HG03159 (cell line): Measurements from ENCODE around the gene BMPR2.
"Not testable (repeated sequence)": the region's sequence is repeated elsewhere in the genome, so short reads cannot be mapped to it uniquely, and the experiment has no call there.

Source experiments
- ATAC-seq: cut with Tn5 transposase; IDR thresholded peaks from one replicate; pipeline ENCODE4 v1.9.1; 2021; ENCODE audit warnings: mild to moderate bottlenecking, moderate library complexity; ENCODE audit not compliant: unreplicated experiment

BMPR2 gene

GRCh38 chr2:202514732-202515131 is 138.6 kb downstream of the BMPR2 start:
- no peak for ATAC-seq

GRCh38 chr2:202519453-202519852 is 143.3 kb downstream of the BMPR2 start:
- ATAC-seq, result no peak

DNA sequence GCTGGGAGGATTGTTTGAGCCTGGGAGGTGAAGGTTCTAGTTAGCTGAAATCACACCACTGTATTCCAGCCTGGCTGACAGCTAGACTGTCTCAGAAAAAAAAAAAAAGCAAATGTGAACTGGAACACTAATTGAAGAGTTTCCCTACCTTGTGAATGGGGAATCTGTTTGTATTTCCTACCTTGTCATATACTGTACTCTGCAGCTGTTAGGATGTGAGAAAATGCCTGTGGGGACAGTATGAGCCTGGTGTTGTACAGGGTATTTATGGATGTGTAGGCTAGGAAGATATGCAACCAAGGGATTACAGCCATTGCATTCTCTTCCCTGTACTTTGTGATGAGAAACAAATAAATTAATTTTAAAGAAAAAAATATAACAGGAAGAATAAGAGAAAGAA is 145.3 kb downstream of the BMPR2 start:
- ATAC-seq, result no peak

- no peak for ATAC-seq
Measured at GRCh38 chr2:202529389-202529788, 153.3 kb downstream of the BMPR2 start.

DNA sequence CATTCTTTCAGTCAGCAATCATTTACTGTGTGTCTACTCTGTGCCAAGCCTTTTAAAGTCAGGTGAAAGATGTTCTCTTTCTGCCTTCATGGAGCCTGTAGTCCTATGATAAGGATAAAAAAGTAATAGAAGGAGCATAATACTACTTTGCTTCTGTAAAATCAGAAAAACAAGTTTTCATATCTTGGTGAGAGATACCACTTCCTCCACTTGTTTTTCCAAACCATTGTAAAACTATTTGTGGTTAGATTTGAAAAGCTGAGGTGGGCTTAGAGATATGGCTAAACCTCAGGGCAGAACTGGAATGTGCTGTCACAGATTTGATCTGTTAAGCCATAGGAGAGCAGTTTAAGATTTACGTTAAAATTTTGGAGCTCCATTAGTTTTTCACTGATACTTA is 153.9 kb downstream of the BMPR2 start:
- ATAC-seq, result no peak

DNA sequence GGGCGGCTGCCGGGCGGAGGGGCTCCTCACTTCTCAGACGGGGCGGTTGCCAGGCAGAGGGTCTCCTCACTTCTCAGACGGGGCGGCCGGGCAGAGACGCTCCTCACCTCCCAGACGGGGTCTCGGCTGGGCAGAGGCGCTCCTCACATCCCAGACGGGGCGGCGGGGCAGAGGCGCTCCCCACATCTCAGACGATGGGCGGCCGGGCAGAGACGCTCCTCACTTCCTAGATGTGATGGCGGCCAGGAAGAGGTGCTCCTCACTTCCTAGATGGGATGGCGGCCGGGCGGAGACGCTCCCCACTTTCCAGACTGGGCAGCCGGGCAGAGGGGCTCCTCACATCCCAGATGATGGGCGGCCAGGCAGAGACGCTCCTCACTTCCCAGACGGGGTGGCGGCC is 159.2 kb downstream of the BMPR2 start:
- ATAC-seq, result not testable (repeated sequence)

DNA sequence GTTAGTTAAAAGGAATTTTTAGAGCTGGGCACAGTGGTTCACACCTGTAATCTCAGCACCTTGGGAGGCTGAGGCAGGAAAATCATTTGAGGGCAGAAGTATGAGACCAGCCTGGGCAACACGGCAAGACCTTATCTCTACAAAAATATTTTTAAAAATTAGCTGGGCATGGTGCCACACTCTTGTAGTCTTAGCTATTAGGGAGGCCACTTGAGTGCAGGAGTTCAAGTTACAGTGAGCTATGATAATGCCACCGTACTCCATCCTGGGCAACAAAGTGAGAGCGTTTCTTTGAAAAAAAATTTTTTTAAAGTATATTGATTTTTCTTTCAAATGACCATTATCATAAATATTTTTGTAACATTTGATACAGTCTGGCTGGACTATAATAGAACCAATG is 165.0 kb downstream of the BMPR2 start:
- ATAC-seq, result no peak

DNA sequence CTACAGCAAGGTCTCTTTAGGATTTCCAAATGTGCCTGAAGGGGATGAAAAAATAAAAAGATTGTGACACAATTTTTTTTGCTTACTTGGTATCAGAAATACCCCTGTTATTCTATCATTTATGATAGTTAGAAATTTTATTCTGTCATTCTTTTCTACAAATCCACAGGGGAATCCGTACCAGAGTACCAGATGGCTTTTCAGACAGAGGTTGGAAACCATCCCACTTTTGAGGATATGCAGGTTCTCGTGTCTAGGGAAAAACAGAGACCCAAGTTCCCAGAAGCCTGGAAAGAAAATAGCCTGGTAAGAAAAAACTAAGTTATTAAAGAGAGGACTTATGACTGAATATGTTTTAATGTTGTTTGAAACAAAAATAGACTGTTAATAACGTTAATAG is 166.0 kb downstream of the BMPR2 start:
- ATAC-seq, result no peak

DNA sequence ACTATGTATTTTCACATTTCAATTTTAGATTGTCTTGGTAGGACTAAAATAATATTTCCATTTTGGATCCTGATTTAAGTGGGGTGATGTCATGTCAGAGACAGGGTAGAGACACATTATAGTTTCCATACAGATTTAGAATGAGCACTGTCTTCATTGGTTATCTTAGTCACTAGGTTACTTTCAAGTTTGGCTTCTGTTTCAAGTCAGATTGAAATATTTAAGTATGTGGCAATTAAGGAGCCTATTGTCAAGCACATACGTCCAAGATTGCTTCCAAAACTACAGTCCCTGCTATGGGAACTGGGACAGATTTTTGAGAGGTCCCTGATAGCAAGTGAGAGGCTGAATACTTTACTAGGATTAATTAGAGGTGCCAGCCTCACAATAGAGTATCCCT is 169.4 kb downstream of the BMPR2 start:
- ATAC-seq, result no peak

DNA sequence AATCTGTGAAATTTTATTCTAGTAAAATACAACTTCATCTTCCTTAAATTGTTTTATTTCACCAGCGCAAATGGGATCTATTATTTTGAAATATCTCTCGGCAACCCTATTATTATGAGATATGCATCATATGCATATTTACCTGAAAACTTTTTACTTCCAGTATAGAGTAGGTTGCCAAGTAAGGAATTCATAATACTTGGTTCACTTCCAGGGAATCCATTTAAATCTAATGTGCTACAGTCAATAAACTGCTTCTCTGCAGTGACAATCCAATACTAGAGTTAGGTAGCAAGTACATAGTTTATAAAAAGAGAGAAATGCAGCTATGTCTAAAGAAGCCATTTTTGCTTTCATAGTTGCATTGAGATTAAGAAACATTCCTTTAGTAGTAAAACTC is 169.8 kb downstream of the BMPR2 start:
- no peak for ATAC-seq

DNA sequence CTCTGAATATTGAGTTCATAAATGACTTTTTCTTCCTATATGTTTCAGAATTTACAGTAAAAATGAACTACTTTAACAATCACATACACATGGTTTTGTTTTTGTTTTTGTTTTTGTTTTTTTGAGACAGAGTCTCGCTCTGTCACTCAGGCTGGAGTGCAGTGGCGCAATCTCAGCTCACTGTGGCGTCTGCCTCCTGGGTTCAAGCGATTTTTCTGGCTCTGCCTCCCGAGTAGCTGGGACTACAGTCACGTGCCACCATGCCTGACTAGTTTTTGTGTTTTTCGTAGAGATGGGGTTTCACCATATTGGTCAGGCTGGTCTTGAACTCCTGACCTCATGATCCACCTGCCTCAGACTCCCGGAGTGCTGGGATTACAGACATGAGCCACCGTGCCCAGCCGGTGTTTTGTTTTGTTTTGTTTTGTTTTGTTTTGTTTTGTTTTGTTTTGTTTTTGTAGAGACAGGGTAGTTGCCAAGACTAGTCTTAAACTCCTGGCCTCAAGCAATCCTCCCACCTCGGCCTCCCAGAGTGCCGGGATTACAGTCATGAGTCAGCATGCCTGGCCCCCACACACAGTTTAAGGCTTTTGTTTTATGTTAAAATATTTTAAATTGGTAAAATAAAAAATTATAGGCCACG is 170.5 kb downstream of the BMPR2 start:
- ATAC-seq, result not testable (repeated sequence)

DNA sequence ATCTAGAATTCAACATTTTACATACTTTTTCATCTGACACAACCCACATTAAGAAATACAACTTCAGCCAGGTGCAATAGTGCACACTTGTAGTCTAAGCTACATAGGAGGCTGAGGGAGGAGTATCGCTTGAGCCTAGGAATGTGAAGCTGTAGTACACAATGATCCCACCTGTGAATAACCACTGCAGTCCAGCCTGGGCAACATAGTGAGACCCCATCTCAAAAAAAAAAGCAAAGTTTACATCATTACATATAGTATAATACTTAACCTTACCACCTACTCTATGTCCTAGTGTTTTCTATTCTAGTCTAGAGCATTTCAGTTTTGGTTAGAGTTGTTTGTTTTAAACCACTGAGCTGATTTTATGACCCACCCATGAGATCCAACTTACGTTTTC is 172.1 kb downstream of the BMPR2 start:
- ATAC-seq, result no peak

- ATAC-seq, result not testable (repeated sequence)
Measured at GRCh38 chr2:202551000-202551399, 174.9 kb downstream of the BMPR2 start.

GRCh38 chr2:202555356-202555755 is 179.2 kb downstream of the BMPR2 start:
- ATAC-seq, result no peak

DNA sequence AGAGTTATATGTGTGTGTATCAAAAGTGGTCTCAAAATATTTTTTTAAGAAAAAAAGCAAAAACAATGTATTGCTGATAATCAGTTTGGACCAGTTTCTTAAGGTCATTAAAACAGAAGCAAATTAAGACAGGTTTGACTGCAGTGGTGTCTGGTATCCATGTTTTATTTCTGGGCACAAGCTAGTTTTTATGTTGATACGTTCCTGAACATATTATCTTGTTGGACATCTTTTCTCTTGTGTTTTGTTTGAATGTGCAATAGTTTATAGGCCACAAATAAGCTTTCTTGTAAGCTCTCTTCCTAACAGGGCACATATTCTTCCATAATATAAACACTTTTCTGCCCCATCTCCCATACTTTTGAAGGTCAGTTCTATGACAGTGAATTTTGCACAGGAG is 184.1 kb downstream of the BMPR2 start:
- no peak for ATAC-seq

DNA sequence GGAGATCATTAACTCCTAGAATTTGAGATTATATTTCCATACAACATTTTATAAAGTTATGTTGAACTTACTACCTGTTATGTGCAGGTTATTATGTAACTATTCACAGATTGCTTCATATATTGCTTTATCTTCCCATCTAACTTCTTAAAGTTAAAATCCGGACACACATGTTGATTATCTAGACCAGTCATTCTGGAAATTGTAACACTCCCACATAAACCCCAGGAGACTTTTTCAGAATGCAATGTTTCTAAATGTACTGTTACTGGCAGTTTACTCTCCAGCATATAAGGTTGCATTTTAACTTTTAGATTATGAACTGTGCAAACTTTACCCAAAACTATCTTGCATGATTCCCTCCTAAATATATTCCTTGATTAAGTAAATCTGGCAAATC is 188.1 kb downstream of the BMPR2 start:
- no peak for ATAC-seq

DNA sequence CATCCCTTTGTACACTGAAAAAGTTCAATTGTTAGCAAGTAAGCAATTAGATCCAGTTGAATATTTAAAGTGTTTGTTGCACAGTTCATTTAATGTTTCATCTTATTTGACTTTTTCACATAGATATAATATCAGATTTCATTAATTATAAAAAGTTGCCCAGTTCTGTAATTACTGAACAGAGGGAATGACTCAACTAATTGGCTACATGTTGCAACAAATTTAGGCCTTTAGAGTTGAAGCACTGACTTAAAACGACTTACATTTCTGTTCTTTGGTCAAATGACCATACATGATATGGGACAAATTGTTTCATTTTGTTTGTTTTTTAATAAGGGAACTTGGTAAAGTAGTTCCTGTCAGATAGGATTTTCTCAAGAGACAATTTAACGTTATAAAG is 190.2 kb downstream of the BMPR2 start:
- ATAC-seq, result no peak

- ATAC-seq, result no peak
Measured at GRCh38 chr2:202574541-202574940, 198.4 kb downstream of the BMPR2 start.

- not testable (repeated sequence) for ATAC-seq
Measured at GRCh38 chr2:202575194-202575593, 199.1 kb downstream of the BMPR2 start.

GRCh38 chr2:202577250-202578183 is 201.4 kb downstream of the BMPR2 start:
- no peak for ATAC-seq

DNA sequence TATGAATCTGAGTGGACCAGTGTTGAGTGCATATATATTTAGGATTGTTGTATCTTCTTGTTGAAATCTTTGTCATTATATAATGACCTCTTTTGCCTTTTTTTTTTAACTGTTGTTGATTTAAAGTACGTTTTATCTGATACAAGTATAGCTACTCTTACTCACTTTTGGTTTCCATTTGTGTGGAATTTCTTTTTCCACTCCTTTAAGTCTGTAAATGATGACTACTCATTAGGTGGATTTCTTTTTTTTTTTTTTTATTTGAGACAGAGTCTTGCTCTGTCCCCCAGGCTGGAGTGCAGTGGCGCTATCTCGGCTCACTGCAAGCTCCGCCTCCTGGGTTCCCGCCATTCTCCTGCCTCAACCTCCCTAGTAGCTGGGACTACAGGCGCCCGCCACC is 206.7 kb downstream of the BMPR2 start:
- ATAC-seq, result not testable (repeated sequence)

- no peak for ATAC-seq
Measured at GRCh38 chr2:202583709-202584219, 207.6 kb downstream of the BMPR2 start.
